Measurements from ENCODE around the gene CBLN3.

DNA sequence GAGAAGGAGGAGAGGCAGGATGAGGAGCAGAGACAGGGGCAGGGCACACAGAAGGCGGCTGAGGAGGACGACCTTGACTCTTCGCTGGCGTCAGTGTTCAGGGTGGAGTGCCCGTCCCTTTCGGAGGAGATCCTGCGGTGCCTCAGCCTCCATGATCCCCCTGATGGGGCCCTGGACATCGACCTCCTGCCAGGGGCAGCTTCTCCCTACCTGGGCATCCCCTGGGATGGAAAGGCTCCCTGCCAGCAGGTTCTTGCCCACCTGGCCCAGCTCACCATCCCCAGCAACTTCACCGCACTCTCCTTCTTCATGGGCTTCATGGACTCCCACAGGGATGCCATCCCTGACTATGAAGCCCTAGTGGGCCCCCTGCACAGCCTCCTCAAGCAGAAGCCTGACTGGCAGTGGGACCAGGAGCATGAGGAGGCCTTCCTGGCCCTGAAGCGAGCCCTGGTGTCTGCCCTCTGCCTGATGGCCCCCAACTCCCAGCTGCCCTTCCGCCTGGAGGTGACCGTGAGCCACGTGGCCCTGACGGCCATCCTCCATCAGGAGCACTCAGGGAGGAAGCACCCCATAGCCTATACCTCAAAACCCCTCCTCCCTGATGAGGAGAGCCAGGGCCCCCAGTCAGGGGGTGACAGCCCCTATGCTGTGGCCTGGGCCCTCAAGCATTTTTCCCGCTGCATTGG is 14.6 kb downstream of the CBLN3 start:
- TF ChIP-seq RAD21 (conservative IDR thresholded peaks at IDR 0.05) = no peak
- TF ChIP-seq, protein P1, sequence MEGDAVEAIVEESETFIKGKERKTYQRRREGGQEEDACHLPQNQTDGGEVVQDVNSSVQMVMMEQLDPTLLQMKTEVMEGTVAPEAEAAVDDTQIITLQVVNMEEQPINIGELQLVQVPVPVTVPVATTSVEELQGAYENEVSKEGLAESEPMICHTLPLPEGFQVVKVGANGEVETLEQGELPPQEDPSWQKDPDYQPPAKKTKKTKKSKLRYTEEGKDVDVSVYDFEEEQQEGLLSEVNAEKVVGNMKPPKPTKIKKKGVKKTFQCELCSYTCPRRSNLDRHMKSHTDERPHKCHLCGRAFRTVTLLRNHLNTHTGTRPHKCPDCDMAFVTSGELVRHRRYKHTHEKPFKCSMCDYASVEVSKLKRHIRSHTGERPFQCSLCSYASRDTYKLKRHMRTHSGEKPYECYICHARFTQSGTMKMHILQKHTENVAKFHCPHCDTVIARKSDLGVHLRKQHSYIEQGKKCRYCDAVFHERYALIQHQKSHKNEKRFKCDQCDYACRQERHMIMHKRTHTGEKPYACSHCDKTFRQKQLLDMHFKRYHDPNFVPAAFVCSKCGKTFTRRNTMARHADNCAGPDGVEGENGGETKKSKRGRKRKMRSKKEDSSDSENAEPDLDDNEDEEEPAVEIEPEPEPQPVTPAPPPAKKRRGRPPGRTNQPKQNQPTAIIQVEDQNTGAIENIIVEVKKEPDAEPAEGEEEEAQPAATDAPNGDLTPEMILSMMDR (IDR thresholded peaks at IDR 0.05; ENCODE audit: poor library complexity, severe bottlenecking) = no peak
- TF ChIP-seq EZH2 (IDR thresholded peaks at IDR 0.05; ENCODE audit: borderline replicate concordance, insufficient read depth, low read length, poor library complexity, severe bottlenecking) = no peak
- TF ChIP-seq POLR2AphosphoS5 (IDR thresholded peaks at IDR 0.05) = no peak
- TF ChIP-seq SMC3 (conservative IDR thresholded peaks at IDR 0.05; ENCODE audit: poor library complexity) = no peak
- TF ChIP-seq TAF1 (IDR thresholded peaks at IDR 0.05; ENCODE audit: low read depth) = no peak
